ENCODE data around the gene ART4. TPM values are rescaled to one million over a fixed set of nuclear protein-coding genes. Genes with fewer than 3 reads are reported as not detected.
A peak's percentile ranks its signal among the peaks of the same experiment; 100 is the strongest.

Gene ART4
- total and polyA plus RNA-seq, 11 donors, result 0.44 to 5.9 (median 2.2) TPM

DNA sequence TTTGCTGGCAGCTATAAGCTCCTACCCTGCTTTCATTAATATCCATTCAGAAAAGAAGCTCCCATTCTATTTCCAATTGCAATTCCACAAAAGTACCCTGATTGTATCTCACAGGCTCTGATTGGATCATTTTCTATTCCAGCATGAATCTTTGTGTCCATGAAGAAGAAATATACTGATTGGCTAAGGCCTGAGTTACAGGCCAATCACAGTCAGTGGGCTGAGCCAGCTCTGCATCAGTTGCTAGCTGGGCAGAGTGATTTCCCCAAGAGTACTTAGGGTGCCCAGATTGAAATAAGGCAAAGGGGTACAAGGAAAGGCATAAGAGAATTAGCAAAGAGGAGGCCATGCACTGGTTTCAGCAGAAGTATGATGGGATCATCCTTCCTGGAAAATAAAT, 14.4 kb downstream of the ART4 start:
- TF ChIP-seq, protein P1, sequence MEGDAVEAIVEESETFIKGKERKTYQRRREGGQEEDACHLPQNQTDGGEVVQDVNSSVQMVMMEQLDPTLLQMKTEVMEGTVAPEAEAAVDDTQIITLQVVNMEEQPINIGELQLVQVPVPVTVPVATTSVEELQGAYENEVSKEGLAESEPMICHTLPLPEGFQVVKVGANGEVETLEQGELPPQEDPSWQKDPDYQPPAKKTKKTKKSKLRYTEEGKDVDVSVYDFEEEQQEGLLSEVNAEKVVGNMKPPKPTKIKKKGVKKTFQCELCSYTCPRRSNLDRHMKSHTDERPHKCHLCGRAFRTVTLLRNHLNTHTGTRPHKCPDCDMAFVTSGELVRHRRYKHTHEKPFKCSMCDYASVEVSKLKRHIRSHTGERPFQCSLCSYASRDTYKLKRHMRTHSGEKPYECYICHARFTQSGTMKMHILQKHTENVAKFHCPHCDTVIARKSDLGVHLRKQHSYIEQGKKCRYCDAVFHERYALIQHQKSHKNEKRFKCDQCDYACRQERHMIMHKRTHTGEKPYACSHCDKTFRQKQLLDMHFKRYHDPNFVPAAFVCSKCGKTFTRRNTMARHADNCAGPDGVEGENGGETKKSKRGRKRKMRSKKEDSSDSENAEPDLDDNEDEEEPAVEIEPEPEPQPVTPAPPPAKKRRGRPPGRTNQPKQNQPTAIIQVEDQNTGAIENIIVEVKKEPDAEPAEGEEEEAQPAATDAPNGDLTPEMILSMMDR (IDR thresholded peaks at IDR 0.05), result no peak
- TF ChIP-seq POLR2A (IDR thresholded peaks at IDR 0.05), result no peak
- peaks cover 0 to 21% (median 1%) of the 10 kb centered on the region in 12 donors for H3K4me1 ChIP-seq
- H3K4me3 ChIP-seq, result no peak overlapping the region
- H3K27me3 ChIP-seq, result no peaks in the 10 kb centered on the region
- H3K36me3 ChIP-seq, result no peaks in the 10 kb centered on the region
- ATAC-seq (peak in 3 of 4 donors; percentile 20 to 52 (median 39)), DNase-seq (no peak)
- intact Hi-C loops (cut with DNase I), result no loop called here
- H3K9me3 ChIP-seq, result no peaks in the 10 kb centered on the region
- H3K27ac ChIP-seq, result no peak overlapping the region

DNA sequence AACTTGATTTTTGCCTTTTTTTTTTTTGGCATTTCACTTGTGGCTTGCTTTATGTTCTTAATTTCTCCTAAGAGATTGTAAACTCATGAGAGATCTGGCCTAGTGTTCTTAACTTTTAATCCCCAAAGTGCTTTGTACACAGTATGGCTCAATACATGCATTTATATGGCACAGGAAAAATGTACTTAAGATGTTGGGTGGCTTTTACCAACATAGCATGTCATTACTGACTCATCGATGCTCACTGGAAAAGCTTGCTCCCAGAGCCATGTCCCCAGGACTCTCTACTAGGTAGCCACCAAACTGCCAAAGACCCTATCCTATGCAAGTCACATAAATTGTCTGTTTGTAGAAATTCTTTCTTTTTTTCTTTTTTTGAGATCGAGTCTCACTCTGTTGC, 16.3 kb downstream of the ART4 start:
- H3K36me3 ChIP-seq, result no peaks in the 10 kb centered on the region
- DNase-seq (no peak), ATAC-seq (no peak)
- no peaks in the 10 kb centered on the region for H3K27me3 ChIP-seq
- H3K4me1 ChIP-seq, result peaks cover 0 to 15% (median 0%) of the 10 kb centered on the region in 12 donors
- 92 to 98% (median 94%) methylated on average over 2 of the region's 2 CpGs for WGBS, 4 donors
- no peaks in the 10 kb centered on the region for H3K9me3 ChIP-seq
- no peak overlapping the region for H3K4me3 ChIP-seq
- TF ChIP-seq, protein P1 (IDR thresholded peaks at IDR 0.05), result no peak
- no peak for TF ChIP-seq POLR2A (IDR thresholded peaks at IDR 0.05)
- intact Hi-C loops (cut with DNase I), result no loop called here
- H3K27ac ChIP-seq, result peak overlapping the region in 4 of 12 donors; percentile 7 to 15 (median 10)

DNA sequence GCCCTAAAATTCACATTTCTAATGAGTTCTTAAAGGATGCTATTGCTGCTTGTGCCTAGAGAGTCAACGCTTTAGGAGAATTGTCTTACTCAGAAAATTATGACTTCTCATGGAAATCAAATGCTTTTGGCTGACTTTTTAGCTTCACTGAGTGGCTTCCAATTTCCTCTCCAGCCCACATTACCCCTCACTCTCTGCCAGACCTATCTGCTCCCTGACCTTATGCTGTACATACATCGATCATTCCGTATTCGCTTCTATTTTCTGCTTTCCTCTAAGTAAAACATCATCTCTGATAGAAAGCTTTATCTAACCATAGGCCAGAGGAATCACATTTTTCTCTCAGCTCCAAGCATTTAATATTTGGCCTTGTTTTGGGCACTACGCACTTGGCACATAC, 16.8 kb downstream of the ART4 start:
- Histone ChIP-seq H3K4me1 (peaks cover 0 to 15% (median 0%) of the 10 kb centered on the region in 12 donors), H3K27me3 (no peaks in the 10 kb centered on the region), H3K4me3 (no peak overlapping the region), H3K9me3 (no peaks in the 10 kb centered on the region), H3K27ac (peak overlapping the region in 7 of 12 donors; percentile 3 to 38 (median 11)), H3K36me3 (no peaks in the 10 kb centered on the region)
- ATAC-seq (peak in 1 of 4 donors; percentile 16), DNase-seq (no peak)
- TF ChIP-seq, protein P1 (IDR thresholded peaks at IDR 0.05), result no peak
- no peak for TF ChIP-seq POLR2A (IDR thresholded peaks at IDR 0.05)
- intact Hi-C loops (cut with DNase I), result no loop called here
- 66 to 82% (median 72%) methylated on average over 5 of the region's 5 CpGs for WGBS, 4 donors

DNA sequence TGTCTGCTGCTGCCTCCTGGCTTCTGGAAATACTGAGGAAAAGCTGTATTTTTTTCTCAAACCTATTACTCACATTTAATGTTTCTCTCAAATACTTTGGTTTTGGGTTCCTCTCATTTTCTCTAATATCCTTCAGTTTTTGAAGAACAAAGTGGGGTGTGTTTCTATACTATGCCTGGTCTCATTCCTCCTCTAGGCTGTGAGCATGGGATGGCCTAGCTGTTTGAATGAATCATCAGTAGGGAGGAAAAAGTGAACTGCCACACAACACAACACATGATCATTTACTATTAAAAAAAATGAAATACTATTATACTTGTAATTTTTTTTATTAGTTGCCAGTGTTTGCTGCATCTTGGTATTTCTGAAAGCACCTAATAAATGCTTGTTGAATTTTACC, 18.1 kb downstream of the ART4 start:
- peaks cover 0 to 15% (median 0%) of the 10 kb centered on the region in 12 donors for H3K4me1 ChIP-seq
- H3K4me3 ChIP-seq, result no peak overlapping the region
- H3K27me3 ChIP-seq, result no peaks in the 10 kb centered on the region
- no peaks in the 10 kb centered on the region for H3K36me3 ChIP-seq
- no peak overlapping the region for H3K27ac ChIP-seq
- TF ChIP-seq, protein P1 (IDR thresholded peaks at IDR 0.05), result no peak
- TF ChIP-seq POLR2A (IDR thresholded peaks at IDR 0.05), result no peak
- ATAC-seq (no peak), DNase-seq (no peak)
- no peaks in the 10 kb centered on the region for H3K9me3 ChIP-seq
- intact Hi-C loops (cut with DNase I), result no loop called here

All from heart left ventricle (tissue), 16 donors.